Brain pericyte (primary cell): ENCODE data around the gene FAM107B.

Experiments used
- DNase-seq: peaks from one replicate; pipeline ENCODE4 v3.0.0-alpha.2; 2012; ENCODE audit warnings: low read depth, low spot score

Gene FAM107B

DNA sequence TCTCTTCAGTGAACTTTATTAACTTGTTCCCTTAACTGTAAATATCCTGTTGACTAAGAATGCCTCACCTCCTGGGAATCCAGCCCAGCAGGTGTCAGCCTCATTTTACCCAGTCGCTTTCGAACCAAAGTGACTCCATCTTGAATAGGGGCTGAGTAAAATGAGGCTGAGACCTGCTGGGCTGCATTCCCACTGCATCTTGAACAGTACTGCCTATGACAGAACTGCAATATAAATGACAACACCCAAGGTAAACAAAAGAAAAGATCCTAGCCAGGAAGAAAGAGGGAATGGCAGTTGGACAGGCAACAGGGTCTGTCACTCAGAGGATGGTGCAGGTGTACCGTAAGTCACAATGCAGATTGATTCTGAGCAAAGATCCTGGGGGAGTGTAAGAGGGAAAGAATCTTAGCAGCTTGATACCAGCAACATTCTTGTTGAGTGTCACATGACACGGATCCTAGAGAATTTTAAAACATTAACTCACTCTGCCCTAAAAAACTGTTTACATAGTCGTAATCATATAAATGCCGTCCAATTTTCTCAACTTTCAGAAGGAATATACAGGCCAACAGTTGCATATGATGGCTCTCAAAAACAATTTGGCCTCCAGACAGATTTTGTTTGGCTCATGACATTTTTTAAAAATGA lies 4.4 kb upstream of the FAM107B start:
- no peak for DNase-seq

DNA sequence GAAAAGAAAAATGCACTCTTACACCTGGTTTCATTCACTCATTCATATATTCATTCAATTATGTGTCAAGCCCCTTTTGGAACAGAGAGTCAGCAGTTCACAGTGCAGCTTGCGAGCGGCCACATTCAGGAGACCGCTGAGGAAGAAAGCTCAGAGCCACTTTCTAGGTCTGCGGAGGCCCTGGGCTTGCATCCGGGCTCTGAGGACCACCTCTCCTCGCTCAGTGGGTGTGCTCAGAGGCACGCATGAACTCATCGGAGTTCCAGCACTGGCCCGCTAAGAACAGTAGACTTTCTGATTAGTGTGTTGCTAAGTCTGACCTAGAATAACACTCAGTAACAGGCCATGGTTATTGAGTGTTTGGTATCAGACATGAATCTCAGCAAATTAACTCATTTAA lies 1.8 kb upstream of the FAM107B start:
- no peak for DNase-seq

DNA sequence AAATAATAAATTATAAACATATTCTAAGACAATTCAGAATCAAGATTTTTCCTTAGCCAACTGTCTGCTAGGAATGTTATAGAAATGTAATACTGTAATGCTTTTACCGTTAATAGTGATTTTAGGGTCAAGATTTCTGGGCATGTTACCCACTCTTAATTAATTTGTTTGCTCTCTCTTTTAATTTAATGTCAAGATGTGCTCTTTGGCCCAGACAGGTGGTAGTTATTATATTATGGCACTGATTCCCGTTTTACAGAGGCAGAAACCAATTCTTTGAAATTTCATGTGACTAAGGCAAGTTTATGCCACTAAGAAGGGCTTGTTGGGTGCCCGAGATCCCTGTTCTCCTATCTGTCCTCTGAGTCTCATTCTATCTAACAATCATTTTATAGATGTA lies 959 bp upstream of the FAM107B start:
- no peak for DNase-seq

DNA sequence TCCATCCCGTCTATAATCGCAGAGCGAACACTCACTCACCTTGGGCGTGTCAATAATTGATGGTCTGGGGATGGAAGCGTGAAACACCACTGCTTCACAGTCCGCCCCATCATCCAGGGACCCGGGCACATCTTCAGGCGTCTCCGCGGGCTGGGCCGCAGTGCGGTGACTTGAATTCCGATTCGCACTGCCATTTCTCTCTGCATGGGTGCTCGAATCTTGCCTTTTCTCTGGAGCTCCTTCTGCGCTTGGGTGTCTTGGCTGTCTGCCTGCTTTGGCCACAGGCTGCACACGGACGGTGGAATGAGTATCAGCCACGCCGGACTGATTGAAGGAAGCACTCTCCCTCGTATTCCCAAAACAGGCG lies 500 bp downstream of the FAM107B start:
- DNase-seq, result no peak

DNA sequence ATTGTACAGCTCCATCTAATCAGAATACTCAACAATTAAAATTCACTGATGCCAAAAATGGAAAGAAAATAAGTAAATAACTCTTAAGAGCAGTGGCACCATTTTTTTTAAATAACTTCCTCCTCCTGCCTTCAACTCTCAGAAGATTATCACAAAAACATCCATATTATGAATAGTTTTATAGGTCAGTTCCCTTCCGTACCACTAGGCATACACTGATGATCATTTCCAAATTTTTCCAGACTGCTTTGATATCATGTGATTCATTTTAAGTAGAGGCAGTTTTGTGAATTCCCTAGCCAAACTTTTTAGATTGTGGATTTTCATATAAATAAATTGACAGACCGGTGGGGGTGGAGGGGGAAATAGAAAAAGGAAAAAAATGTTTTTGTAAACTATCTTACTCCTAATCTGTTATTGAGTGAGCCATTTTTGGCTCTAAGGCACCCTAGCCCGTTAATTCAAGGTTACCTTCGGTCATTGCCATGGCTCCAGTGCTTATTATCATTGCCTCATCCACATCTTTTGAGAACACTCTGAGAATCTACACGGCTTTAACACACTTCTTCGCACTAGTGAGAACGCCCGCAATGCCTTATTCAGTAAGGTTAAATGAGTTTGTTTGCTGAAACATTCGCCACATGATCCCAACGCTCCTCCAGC lies 1.0 kb downstream of the FAM107B start:
- DNase-seq, result no peak

DNA sequence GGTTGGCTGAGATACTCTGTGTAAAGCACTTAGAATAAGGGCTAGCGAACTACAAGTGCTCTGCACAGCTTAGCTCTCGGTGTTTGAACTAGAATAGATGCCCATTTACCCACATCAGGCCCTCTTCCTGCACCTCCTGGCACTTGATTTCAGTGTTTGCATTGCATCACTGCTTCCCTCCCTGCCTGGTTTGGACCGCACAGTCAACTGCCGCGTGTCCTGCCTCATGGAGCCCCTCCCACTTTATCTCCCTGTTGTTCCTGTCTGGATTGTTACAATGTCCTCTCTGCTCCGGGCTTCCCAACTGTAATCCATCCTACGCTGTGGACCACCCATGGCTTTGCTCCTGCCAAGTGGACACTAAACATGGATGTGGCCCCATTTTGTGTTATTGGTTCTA lies 2.3 kb downstream of the FAM107B start:
- DNase-seq, result no peak

DNA sequence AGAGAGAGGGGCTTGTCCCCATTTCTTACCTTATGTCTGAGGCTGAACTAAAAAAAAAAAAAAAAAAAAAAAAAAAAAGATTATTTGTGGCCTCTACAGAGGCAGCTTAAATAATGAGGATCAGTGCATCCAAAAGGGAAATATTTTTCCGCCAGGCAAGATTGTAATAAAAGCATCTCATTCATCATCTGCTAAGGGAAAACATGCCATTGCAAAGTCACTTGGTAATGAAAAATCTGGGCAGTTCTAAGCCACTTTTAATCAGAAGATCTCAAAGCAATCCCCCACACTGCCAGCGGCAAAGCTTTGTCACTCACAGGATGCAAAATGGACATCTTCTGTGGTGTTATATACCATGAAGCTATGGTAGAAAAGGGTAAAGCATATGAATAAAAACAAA lies 3.8 kb downstream of the FAM107B start:
- no peak for DNase-seq

DNA sequence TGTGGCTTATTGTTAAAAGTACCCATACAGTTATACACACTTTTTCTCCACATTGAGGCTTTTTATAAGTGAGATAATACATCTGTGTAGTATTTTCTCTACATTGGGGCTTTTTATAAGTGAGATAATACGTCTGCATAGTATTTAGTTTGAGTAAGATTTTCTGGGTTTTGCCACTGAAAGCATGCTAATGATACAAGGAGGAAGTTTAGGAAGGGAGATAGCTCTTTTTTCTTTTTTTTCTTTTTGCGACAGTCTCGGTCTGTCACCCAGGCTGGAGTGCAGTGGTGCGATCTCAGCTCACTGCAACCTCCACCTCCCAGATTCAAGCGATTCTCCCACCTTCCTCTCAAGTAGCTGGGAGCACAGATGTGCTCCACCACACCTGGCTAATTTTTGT lies 13.3 kb downstream of the FAM107B start:
- no peak for DNase-seq

DNA sequence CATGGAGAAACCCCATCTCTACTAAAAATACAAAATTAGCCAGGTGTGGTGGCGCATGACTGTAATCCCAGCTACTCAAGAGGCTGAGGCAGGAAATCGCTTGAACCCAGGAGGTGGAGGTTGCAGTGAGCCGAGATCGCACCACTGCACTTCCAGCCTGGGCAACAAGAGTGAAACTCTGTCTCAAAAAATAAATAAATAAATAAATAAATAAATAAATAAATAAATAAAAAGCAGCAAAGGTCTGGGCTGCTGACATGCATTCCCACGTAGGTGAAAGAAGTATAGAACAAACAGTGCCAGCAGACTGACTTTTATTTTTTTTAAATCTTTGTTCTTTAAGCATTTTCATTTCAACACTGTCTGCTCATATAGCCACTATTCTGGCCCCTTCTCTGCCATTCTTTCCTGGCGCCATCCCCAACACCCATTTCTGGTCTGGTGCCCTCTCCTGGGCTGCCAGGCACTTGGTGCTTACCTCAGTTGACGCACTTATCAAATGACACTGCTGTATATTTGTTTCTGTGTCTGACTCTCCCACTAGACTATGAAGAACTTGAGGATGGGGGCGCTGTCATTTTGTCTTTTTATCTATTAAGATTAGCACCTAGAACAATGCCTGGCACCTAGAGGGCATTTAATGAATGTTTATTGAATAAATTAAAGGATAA lies 15.6 kb downstream of the FAM107B start:
- no peak for DNase-seq

DNA sequence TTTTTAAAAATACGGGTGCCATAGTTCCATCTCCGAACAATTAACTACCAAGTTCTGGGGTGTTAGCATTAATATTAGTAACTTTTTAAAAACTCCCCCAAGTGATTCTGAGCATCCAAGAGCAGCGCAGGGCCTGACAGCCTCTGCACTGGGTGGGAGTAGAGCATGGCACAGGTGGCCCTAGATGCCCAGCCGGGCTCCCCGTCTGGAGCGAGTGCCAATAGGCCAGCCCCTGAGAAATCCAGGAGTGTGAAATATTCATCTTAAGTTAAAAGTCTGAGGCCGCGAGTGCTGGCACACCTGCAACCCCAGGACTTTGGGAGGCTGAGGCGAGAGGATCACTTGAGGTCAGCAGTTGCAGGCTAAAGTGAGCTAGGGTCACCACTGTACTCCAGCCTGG lies 16.2 kb downstream of the FAM107B start:
- no peak for DNase-seq

DNA sequence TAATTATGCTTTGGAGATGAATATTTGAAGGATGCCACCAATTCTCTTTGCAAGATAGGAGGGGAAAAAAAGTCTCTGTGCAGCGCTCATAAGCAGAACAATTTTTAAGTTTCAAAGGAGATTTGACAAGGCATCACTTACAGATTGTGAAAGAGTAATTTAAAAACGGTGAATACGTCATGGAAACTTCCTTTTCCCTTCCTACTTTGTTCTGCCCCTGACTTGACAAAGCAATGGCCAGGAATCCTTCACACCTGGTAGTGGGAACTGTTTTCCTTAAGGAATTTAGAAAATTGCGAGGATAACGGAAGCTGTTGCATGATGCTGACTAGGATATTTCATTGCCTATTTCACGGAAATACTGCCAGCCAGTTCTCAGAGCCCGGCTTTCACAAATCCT lies 16.7 kb downstream of the FAM107B start:
- DNase-seq, result no peak

DNA sequence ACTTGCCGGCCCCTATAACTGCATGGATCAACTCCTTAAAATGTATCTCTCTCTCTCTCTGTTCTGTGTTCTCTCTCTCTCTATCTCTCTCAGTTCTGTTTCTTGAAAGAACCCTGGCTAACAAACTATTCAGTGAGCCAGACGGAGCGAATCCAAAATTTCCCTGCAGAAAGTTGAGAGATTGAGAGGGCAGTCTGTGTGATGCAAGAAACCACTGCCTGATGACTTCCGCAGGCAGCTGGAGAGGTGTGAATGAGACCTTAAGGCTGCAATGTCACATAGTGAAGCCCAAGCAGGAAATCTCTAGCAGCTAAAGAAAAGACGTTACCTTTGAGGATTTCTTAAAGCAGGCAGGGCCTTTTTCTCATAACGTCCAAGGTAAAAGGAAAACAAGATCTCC lies 17.3 kb downstream of the FAM107B start:
- DNase-seq, result no peak

DNA sequence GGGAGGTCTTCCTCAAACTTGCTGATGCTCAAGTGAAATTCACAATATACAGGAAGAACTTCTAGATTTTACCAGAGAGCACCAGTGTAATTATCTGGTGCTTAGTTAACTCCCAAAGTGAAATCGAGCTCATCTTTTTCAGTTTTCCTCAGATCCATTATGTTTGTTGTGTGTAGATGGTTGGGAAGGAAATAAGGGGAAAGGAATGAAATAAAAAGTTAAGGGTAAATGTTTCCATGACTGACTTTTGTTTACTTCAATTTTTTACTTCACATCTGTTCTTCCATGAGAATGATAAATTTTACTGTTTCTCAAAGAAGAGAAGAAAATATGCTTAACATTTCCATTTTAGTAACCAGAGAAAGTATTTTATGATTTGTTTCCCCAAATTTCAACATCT lies 21.3 kb downstream of the FAM107B start:
- DNase-seq, result no peak

DNA sequence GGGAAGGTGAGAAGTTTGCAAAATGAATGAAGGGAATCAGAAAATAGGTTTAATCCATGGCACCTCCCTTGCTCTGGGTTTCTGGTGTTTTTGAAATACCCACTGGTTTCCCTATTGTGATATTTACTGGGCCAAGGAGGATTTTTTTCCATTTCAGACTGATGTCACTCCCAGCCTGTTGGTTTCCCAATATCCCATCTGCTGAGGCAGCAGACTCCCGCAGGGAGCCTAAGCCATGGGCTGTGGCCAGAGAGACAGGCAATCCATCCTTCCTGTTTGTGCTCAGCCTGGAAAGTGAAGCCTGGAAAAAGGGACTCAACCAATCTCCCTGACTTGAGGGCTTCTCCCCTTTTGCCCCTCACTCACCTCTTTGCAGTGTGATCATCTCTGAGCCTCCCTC lies 22.8 kb downstream of the FAM107B start:
- no peak for DNase-seq

DNA sequence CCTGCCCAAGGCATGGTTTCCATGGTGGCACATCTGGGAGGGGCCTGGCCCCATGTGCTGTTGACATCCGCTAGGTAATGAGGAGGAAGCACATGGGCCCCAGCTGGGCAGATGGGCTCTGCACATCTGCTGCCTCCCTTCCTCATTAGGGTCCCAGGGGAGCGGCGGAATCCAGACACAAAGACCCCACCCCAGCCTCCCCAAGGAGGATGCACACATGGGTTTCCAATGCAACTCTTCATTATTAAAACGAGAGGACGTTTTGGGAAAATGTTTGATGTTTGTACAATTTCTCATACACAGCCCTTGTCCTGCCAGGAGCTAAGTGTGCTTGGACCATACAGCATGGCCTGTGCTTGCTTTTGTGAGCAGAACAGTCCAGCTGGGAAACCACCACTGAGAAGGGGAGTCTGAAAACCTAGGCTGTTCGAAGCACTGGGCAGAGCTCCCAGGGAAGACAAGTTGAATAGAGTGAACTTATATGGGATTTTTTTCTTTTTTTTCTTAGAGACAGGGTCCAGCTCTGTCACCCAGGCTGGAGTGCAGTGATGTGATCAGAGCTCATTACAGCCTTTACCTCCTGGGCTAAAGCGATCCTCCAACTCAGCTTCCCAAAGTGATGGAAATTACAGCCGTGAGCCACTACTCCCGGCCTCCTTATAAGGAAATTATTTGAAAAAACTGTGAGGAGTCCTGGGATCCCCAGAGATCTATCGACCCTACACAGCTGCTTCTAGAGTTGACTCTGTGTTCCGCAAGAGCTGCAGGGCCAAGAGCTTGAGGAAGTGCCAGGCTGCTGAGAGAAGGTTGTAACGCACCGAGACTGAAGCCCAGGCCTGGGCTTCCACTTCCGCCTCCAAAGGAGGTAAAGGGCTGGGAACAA lies 23.4 kb downstream of the FAM107B start:
- no peak for DNase-seq

DNA sequence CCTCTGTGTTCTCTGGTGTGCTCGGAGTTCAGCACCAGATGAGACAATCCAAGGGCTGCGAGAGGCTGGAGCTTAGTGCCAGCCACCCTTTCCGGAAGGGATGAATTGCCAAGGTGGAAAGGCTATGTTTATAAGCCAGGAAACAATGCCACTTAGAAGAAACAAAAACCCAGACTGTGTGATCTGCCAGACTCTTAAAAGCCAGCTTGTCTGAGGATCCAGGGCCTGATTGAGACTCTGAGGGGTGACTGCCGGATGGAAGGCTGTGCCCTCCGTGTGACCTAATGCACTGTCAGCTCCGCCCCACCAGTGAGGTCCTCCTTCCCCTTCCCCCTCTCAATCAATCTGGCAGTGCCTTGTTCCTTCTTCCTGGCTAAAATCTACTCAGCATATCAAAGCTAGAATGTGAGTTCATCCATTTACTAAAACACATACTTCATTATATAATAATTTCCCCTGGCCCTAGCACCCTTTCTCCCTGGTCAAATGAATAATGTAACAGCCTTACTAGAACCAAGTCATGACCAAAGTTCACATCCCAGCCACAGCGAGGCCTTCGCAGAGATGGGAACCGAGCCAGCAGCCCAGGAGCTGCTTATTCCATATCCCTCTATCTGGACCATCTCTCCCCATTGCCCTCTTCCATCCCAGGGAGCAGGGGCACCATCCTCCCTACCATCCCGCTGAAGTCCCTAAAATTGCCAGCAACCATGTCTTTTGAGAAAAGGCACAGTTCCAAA lies 25.5 kb downstream of the FAM107B start:
- no peak for DNase-seq

DNA sequence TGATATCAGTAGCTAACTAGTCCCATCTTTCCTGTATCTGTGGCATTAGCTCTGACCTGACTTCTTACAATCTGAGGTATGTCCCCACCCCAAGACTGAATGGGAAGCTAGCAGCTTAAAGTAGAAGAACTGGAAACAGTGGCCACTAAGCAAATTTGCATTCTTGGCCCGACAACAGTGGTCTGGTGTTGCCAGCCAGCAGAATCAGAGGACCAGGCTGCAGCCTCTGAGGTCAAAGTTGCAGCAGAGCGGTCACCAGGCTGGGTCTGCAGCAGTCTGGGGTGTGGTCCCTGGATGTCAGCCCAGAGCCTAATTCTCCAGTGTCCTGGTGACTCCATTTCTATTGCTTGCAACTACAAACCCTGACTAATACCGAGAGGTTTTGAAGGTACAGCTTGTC lies 26.3 kb downstream of the FAM107B start:
- DNase-seq, result no peak

DNA sequence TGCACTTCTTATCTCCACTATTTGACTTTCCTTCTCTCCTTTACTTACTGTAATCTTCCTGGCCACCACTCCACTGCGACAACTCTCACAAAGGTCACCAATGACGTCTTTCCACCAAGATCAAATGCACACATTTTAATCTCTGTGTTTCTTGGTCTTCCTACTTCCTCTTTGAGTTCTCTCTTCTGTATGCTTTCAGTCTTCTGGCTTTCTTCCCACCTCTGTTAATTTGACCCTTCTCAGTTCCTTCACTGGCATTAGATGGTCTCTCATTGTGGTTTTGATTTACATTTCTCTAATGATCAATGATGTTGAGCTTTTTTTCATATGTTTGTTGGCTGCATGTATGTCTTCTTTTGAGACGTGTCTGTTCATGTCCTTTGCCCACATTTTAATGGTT lies 31.9 kb downstream of the FAM107B start:
- no peak for DNase-seq

DNA sequence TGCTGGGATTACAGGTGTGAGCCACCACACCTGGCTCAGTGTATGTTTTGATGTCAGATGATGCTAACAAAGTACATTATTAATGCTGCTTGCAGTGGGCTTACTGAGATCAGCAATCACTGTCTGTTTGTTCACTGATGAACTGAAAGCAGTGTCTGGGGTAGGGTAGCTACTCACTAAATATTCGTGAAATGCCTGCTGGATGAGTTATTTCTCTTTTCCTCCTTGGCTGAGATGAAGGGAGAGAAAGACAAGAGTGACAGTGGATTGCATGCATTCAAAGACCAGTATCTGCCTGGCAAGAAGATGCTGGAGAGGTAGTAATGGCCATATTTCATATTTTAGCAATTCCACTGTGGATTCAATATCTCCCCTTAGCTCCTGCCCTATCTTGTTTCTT lies 32.3 kb downstream of the FAM107B start:
- no peak for DNase-seq

DNA sequence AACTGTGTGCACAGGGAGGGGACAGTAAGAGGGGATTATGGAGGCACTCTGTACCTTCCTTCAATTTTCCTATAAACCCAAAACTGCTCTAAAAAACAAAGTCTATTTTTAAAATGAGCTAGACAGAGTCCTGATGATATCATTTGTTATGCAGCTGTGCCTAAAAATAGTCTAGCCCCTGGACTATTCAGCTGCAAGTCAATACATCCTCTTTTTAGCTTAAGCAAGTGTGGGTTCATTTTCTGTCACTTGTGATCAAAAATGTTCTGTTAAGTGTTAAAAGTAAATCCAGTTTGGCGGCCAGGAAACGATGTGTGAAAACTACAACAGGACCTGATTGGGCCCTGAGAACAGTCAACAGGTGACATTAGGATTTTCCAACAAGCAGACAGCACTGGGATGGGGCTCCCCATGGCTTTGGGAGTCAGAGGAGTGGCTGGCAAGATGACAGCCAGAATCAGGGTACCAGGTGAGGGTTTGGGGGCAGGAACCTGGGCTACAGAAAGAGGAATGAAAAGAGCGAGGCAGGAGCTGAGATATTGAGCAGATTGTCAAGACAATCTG lies 33.9 kb downstream of the FAM107B start:
- DNase-seq, result no peak

DNA sequence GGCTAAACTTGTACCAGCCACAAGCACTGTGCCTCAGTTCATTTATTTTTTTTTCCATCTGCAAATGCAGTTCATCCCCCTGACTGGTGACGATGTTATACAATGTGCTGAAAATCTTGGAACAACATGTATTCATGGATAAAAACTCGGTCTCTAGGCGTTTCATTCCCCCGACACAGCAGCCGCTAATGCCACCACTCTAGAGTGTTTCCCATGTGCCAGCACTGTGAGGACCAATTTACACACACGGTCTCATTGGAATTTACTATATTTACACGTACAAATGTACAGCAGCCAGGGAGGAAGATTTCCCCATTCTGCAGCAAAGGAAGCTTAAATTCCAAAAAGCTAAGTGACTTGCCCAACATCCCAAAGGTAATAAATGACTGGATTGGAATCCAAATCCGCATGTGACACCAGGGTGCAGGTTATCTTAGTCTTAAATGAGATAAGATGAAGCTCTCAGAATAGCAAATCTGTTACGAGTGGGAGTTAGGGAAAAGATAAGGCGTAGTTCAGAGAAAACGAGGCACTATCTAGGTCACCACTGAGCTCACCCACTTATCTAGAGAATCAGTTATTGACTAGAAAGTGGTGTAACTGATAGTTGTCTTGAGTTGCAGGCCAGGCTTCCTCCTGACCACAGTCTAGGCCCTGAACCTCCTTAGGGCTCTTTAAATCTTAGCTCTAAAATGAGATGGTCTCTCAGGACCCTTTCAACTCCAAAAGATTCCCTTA lies 36.7 kb downstream of the FAM107B start:
- DNase-seq, result no peak
